Activated CD4-positive, CD25-positive, alpha-beta regulatory T cell treated with anti-CD3 and anti-CD28 coated beads, Interleukin-2, amount 50 U/mL, for 72 hours (primary cell): ENCODE results near the gene DTD1.

Experiments
- DNase-seq: peaks from one replicate; pipeline ENCODE4 v3.0.0; 2021

DTD1 gene

GRCh38 chr20:18805881-18806280 lies 218.0 kb downstream of the DTD1 start:
- no peak for DNase-seq

GRCh38 chr20:18808712-18809111 lies 220.9 kb downstream of the DTD1 start:
- no peak for DNase-seq

- DNase-seq: no peak
Measured at GRCh38 chr20:18811186-18811585, 223.3 kb downstream of the DTD1 start.

GRCh38 chr20:18811904-18812303 lies 224.1 kb downstream of the DTD1 start:
- DNase-seq: no peak

- no peak for DNase-seq
Measured at GRCh38 chr20:18813483-18813882, 225.6 kb downstream of the DTD1 start, which contains the start of gene SCP2D1. TSS of gene SCP2D1 (plus strand) at chr20:18813783. CDS start at chr20:18813816, 33 bp downstream.

GRCh38 chr20:18815194-18815942 lies 227.5 kb downstream of the DTD1 start:
- no peak for DNase-seq
